AG04449 (cell line): ENCODE measurements around the gene IMP3.

ENCODE experiments used
- CTCF ChIA-PET: fragments of 350-600 bp; formaldehyde crosslinking; extraction: SDS; loops from one replicate; lab custom pipeline; 2021; ENCODE audit warnings: antibody characterized with exemption; lab: Yijun Ruan, JAX
- POLR2A ChIA-PET: fragments of 400-600, 350-600 bp; formaldehyde crosslinking; extraction: SDS; loops from one replicate; lab custom pipeline; 2020; ENCODE audit warnings: antibody characterized with exemption, inconsistent platforms; lab: Yijun Ruan, JAX
- DNase-seq: peaks from one replicate; pipeline ENCODE4 v3.0.0-alpha.2; 2010; ENCODE audit warnings: low read depth, low spot score
- H3K4me3 ChIP-seq: 2 replicates; pipeline ENCODE4 v1.5.1; 2011; ENCODE audit warnings: low read depth, mild to moderate bottlenecking, control low read depth, low read length
- CTCF ChIP-seq: IDR thresholded peaks from one replicate; pipeline ENCODE4 v1.5.1; 2011; ENCODE audit warnings: mild to moderate bottlenecking, moderate library complexity, low read length, control low read depth, inconsistent platforms; ENCODE audit not compliant: insufficient read depth; ENCODE audit errors: missing control alignments

IMP3 gene

GRCh38 chr15:75620841-75621391 is 19.1 kb downstream of the IMP3 start:
- CTCF ChIA-PET = interaction anchor here (0.7 to 1.8 kb wide), 19 partner anchors 11 to 253 kb away, joined by 3 to 7 read pairs (median 3); partner anchors contain the start of gene SNX33
- DNase-seq = peak; percentile 67
- POLR2A ChIA-PET = interaction anchor here (0.8 to 1.6 kb wide), 8 partner anchors 13 to 253 kb away, joined by 3 to 10 read pairs (median 4); partner anchors contain the start of genes IMP3 and MAN2C1
- peak; percentile 40 for TF ChIP-seq CTCF
- peak overlapping the region; percentile 46 for H3K4me3 ChIP-seq

GRCh38 chr15:75620058-75620820 is 19.8 kb downstream of the IMP3 start:
- H3K4me3 ChIP-seq = peak overlapping the region; percentile 46
- TF ChIP-seq CTCF = no peak
- POLR2A ChIA-PET = interaction anchor here (0.6 to 1.6 kb wide), 9 partner anchors 14 to 252 kb away, joined by 3 to 10 read pairs (median 4); partner anchors contain the start of genes IMP3 and MAN2C1
- CTCF ChIA-PET = interaction anchor here (0.6 to 1.8 kb wide), 21 partner anchors 10 to 252 kb away, joined by 3 to 7 read pairs (median 3); partner anchors contain the start of genes PTPN9 and SNX33
- DNase-seq = no peak

- CTCF ChIA-PET = interaction anchor here (0.7 to 2.7 kb wide), 3 partner anchors 16 to 249 kb away, joined by 3 to 8 read pairs (median 4); no protein-coding TSS in a partner anchor
- DNase-seq = no peak
- POLR2A ChIA-PET = no interaction called here
Observed at GRCh38 chr15:75616766-75617165, 23.3 kb downstream of the IMP3 start.

GRCh38 chr15:75606711-75607699 is 33.0 kb downstream of the IMP3 start:
- POLR2A ChIA-PET = no interaction called here
- no peak for TF ChIP-seq CTCF
- DNase-seq = no peak
- no peak overlapping the region for H3K4me3 ChIP-seq
- CTCF ChIA-PET = interaction anchor here (0.9 to 3.3 kb wide), 4 partner anchors 9 to 195 kb away, joined by 3 to 16 read pairs (median 6); no protein-coding TSS in a partner anchor

More at GRCh38 chr15:75616766-75617165, 23.3 kb downstream of the IMP3 start:
- TF ChIP-seq CTCF = no peak
- no peak overlapping the region for H3K4me3 ChIP-seq

- no peak overlapping the region for H3K4me3 ChIP-seq
- no peak for TF ChIP-seq CTCF
- no peak for DNase-seq
- ChIA-PET POLR2A (no interaction called here), CTCF (interaction anchor here (0.6 to 3.3 kb wide), 3 partner anchors 8 to 35 kb away, joined by 3 to 16 read pairs (median 7); no protein-coding TSS in a partner anchor)
Observed at GRCh38 chr15:75606026-75606425, 34.0 kb downstream of the IMP3 start.
